GM12873 (cell line): ENCODE results near the gene RAB3D.

Experiments
- TF ChIP-seq, protein P1 (sequence below): IDR thresholded peaks from 2 replicates; pipeline ENCODE4 v1.5.1; 2012; ENCODE audit warnings: low read depth, mild to moderate bottlenecking, moderate library complexity, low read length, control low read depth; ENCODE audit not compliant: insufficient read depth; ENCODE audit errors: missing control alignments

The RAB3D gene

DNA sequence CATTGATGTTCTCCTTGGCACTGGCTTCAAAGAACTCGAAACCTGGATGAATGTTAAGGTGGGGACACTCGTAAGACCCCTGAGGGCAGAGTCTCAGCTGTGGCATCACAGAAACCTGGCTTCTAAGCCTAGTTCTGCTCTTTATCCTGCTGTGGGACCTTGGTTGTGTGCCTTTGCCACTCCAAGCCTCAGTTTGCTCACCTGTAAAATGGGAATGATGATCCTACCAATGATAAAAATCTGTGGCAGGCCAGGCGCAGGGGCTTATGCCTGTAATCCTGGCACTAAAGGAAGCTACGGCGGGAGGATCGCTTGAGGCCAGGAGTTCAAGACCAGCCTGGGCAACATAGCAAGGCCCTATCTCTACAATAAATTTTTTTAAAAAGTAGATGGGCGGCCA, 13.9 kb downstream of the RAB3D start:
- TF ChIP-seq, protein P1, sequence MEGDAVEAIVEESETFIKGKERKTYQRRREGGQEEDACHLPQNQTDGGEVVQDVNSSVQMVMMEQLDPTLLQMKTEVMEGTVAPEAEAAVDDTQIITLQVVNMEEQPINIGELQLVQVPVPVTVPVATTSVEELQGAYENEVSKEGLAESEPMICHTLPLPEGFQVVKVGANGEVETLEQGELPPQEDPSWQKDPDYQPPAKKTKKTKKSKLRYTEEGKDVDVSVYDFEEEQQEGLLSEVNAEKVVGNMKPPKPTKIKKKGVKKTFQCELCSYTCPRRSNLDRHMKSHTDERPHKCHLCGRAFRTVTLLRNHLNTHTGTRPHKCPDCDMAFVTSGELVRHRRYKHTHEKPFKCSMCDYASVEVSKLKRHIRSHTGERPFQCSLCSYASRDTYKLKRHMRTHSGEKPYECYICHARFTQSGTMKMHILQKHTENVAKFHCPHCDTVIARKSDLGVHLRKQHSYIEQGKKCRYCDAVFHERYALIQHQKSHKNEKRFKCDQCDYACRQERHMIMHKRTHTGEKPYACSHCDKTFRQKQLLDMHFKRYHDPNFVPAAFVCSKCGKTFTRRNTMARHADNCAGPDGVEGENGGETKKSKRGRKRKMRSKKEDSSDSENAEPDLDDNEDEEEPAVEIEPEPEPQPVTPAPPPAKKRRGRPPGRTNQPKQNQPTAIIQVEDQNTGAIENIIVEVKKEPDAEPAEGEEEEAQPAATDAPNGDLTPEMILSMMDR = no peak

DNA sequence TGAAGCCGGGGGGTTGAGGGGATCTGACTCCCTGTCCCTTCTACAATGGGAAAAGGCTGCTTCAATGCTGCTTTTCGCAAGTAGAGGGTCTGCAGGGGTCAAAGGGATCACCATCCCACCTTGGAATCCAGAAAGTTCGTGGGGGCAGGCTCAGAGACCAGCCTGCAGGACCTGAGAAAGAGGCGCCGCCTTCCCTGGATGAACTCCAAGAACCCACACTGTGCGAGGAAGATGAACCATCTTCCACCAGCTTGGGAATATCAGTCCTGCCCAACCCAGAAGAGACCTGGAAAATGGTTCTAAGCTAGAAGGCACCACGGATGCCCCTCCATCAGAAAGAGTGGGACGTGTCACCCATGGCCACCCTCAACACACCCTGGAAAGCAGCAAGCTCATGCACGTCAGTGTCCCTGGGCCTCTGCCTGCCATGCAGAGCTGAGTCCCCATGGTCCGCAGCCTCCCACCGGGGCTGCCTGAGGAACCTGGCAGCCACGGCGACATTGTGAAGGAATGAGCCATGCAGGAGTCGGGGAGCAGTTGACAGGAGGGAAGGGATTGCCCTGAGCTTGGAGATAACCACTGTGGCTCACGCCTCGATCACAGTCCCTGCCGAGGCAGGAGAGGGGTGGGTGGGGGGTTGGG, 14.6 kb downstream of the RAB3D start:
- TF ChIP-seq, protein P1 = no peak

DNA sequence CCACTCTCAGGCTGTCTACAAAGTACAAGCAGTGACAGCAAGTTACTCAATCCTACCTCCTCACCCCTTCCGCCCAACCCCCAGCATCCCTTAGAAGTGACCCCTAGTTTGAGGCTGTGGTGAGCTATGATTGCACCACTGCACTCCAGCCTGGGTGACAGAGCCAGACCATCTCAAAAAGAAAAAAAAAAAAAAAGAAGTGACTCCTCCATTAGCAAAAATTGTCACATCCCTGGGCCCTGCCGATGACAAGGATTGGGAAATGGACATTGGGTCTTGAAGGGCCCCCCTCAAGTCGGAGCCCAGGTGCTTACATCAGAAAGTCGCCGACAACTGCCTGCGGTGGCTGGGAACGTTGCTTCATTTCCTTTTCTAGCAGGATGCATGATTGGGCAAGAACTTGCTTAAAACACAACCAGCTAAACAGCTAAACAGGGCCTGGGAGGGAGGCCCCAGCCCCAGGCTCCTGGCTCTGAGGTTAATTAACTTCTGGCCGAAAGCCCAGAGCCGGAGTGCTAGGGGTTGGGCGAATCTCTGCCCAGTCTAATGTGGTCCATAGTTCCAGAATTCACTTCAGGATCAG, 15.3 kb downstream of the RAB3D start:
- TF ChIP-seq, protein P1 = no peak

DNA sequence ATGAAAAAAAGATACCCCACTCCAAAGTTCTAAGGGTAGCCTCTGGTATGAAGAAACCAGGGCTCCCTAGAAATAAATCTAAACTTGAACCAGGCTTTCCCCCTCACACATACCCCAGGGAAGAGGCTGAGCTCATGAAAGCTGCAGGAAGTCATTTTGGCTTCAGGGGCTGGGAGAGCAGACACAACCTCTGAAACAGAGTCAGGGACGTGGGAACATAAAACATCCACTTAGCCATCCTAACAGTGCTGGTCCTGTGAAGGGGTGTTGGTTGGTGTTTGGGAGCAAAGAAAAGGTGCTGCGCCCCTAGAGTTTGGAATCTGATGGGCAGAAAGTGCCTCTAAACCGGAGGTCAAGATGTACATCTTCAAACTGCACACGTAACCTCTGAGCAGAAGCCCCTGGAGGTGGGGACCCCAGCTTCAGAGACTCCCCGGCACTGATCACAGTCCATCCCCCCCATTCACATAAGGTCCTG, 15.8 kb downstream of the RAB3D start:
- TF ChIP-seq, protein P1 = no peak

DNA sequence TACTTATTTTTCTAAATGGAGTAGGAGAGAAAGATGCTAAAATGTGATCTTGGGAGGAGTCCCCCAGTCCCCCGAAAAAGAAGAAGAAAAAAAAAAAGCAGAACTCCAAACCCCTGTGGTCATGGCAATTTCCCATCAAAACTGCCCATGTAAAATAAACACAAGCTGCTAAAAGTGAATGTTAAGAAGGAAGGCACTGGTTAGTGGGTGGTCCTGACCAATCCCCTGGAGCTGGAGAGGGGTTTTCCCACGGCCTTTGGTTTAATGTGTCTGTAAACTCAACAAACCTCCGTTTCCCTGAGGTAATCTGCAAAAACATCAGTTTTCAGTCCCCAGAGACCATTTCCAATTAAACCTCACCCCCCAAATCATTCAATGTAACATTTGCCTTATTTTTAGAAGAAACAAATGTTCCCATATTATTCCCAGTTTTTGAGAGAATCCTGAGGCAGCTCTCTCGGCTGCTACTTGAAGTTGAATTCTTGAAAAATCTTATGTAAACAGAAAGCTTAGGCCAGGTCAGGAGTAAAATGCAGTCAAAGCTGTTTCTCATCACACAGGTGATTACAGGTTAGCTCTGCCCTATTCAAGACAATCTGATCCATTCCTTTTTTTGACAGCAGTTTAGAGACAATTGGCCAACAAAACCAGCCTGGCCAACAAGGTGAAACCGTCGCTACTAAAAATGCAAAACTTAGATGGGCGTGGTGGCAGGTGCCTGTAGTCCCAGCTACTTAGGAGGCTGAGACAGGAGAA, 17.0 kb downstream of the RAB3D start:
- TF ChIP-seq, protein P1 = no peak

DNA sequence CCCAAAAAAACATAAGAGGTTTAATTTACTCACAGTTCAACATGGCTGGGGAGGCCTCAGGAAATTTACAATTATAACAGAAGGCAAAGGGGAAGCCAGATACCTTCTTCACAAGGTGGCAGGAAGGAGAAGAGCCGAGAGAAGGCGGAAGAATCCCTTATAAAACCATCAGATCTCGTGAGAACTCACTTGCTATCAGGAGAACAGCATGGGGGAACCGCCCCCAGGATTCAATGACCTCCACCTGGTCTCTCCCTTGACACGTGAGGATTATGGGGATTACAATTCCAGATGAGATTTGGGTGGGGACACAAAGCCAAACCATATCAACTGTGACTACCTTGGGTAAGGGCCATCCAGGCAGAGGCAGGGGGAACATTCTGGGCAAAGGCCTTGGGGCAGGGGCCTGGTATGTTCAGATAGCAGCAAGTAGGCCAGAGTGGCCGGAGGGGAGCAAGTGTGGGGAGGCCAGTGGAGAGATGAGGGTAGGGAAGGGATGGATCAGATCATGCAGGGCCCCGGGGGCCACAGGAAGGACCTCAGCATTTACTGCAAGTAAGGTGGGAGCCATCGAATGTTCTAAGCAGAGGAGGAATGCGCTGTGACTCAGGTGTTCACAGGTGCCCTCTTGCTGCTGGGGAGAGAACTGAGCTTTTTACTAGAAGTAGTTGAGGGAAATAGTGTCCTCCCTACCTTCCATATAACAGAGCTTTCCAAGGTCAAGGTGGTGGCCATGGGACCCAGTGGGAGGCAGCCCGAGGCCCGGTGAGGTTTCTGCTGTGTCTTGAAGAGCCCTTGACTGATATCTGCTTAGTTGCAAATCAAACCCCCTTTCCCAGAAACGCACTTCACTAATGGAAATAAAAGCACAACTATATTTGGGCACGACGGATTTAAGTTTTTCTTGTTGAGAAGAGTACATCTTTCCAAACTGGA, 18.0 kb downstream of the RAB3D start:
- TF ChIP-seq, protein P1 = peak; percentile 45

DNA sequence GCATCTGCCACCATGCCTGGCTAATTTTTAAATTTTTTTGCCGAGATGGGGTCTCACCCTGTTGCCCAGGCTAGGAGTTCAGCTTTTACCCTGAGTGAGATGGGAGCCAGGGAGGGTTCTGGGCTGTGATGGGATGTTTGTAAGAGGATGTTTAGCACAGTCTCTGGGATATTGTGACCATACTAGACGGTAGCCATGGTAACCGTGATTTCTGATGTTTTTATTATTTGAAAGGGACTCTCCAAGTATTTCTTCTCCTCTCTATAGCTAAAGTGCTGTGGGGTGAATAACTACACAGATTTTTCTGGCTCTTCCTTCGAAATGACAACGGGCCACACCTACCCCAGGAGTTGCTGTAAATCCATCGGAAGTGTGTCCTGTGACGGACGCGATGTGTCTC, 33.1 kb downstream of the RAB3D start:
- TF ChIP-seq, protein P1 = no peak
